Left colon (tissue), 2 donors: ENCODE data around the gene MFSD11. TPM values are rescaled to one million over a fixed set of nuclear protein-coding genes. Genes with fewer than 3 reads are reported as not detected.
"Not testable (repeated sequence)": the region's sequence is repeated elsewhere in the genome, so short reads cannot be mapped to it uniquely, and the experiment has no call there.

ENCODE experiments used
- ATAC-seq: fragments of 200-7000 bp; cut with Tn5 transposase; one replicate; pipeline ENCODE4 v1.9.1; 2020; ENCODE audit warnings: mild to moderate bottlenecking, moderate library complexity
- DNase-seq, 2 donors: peaks; one replicate each; pipeline ENCODE4 v3.0.0-alpha.2; 2020
- intact Hi-C, 2 donors: fragments of 100-400 bp; cut with DNase I in 1 of 2; cut with micrococcal nuclease in 1 of 2; formaldehyde crosslinking; loops; one replicate each; pipeline versions ENCODE4 v1.11.2 to v1.14.0; 2022; cut with DNase I, micrococcal nuclease
- total RNA-seq, 2 donors: library from RNA; stranded (reverse); fragmentation: NEBNext Ultra II Directional; extraction: Animal tissue kit (Norgen Biotek cat#: 25700); gene quantifications; one replicate each; pipeline ENCODE4 v1.2.1, GENCODE V29; 2021
- donor health status: DM: no; HTN: no; CAD: no.
- donor health status: DM: yes; HTN: yes; CAD: no.

Gene MFSD11
- total RNA-seq, 2 donors from 2014 or later = 39.1 to 43.0 TPM

DNA sequence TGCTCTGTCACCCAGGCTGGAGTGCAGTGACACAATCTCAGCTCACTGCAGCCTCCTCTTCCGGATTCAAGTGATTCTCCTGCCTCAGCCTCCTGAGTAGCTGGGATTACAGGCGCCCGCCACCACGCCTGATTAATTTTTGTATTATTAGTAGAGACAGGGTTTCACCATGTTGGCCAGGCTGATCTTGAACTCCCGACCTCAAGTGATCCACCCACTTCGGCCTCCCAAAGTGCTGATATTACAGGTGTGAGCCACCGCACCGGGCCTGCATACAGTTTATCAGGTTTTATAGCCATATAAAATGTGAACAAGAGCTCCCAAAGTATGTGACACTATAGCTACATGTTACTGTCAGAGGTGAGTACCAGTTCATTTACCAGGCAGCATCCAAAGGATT lies 14.9 kb upstream of the MFSD11 start:
- ATAC-seq, intact Hi-C loops, DNase-seq: not testable (repeated sequence)

DNA sequence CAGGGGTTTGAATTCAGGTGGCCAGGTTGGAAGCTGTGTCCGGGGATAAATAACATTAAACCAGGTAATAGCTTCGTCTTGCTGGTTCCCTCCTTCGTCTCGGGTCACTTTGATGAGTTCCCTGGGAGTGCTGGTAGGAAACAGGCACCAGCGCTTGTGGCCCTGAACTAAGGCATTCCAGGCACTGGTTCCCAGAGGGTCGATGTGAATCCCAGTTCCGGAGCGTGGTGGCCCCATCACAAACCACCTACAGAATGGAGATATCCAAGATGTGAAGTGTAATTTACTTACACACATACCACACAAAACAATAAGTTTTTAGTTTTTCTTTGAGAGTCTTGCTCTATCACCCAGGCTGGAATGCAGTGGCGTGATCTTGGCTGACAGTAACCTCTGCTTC lies 14.1 kb upstream of the MFSD11 start:
- intact Hi-C loops = no loop called here
- ATAC-seq = no peak
- DNase-seq = no peak

DNA sequence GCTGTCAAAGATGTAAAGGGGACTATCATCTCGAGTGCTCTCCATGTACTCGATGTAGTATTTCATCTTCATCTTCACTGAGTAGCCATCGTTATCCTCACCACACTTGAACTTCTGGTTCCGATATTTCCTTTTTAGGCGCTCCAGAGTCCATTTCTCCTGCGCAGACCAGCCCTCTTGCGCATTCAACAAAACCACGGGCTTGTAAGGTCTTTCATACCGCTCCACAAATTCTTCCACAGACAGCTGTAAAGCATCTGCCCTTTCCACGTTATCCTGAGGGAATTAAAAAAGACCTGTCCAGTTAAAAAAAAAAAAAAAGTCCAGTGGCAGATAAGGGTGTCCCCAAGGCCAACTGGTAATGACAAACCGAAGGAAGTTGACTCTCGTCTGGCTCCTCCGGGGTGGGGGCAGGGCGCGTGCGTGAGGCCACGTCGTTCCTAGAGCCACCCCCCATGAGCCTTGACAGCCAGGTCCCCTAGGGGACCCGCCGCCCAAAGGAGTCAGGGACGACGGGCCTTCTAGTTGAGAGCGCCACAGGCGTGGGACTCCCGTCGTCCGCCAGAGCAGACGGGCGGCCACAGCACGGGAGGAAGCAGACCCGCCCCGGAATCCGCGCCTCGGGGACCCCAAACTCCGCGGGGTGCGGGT lies 12.2 kb upstream of the MFSD11 start:
- DNase-seq (peak; percentile 87 to 89), ATAC-seq (peak; percentile 57)
- intact Hi-C loops = no loop called here

DNA sequence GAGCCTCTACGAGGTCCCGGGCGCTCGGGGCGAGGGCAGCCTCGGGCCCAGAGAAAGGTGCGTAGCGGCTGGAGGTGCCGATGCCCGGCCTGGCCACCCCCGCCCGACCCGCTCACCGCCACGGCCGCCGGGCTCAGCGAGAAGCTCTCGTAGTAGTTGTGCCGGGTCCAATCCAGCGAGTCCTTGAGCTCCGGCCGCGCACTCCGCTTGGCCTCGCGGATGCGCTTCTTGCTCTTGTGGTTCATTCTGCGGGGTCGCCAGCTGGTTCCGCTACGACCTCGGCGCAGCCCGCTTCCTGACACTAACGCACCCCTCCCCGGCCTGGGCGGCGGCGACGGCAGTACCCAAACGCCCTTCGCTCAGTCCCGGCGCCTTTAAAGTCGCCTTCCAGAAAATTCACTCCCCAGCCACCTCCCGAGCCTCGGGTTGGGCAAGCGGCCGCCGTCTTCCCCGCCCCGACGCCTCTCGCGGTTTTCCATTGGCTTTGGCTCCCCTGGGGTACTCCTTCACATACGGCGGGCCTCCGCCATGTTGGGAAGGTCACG lies 11.6 kb upstream of the MFSD11 start, which contains the start of gene JMJD6:
TSS of gene JMJD6 (minus strand) at position 376 of the 545 bp plus-strand sequence. CDS start at position 245, 131 bp downstream.
- intact Hi-C loops = no loop called here
- ATAC-seq (peak; percentile 86), DNase-seq (peak; percentile 96 to 98)

DNA sequence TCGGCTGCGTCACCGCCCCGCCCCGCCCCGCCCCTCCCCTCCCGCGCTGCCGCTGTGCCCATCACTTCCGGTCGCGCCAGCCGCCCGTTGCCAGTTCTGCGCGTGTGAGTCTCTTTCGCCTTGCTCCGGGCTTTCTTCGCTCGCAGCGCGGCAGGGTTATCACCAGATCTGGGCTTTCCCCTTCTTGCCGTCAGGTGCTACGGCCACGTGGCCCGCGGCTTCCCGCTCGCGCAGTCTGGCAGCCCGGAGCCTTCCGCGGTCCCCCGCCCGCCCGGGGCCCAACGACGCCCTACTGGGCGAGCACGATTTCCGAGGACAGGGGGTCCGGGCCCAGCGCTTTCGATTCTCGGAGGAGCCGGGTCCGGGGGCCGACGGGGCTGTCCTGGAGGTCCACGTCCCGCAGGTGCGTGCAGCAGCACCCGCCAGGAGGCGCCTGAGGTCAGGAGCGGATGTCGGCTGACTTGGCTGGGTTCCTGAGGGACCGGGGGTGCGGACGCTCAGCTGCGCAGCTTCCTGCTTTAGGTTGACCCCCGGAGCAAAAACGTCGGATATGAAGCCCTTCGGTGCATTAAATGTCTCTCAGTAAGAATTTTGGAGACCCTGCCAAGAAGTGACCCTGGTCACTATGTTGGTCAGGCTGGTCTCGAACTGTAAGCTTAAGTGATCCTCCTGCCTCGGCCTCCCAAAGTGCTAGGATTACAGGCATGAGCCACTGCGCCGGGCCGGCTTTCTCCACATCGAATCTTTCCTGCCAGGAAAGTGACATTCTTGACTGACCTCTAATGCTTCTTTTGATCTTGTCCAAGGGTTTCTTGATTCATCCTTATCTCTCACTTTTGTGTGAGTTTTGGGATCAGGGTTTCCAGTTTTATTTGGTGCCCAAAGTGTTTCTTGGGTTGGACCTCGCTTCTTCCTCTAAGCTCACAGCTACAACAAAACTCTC lies 10.9 kb upstream of the MFSD11 start, which contains the start of gene METTL23:
TSS of gene METTL23 (plus strand) at position 64 of the 943 bp plus-strand sequence. CDS start 2,872 bp downstream, outside the sequence.
- peak; percentile 64 for ATAC-seq
- intact Hi-C loops = no loop called here
- DNase-seq = peak; percentile 87 to 94

DNA sequence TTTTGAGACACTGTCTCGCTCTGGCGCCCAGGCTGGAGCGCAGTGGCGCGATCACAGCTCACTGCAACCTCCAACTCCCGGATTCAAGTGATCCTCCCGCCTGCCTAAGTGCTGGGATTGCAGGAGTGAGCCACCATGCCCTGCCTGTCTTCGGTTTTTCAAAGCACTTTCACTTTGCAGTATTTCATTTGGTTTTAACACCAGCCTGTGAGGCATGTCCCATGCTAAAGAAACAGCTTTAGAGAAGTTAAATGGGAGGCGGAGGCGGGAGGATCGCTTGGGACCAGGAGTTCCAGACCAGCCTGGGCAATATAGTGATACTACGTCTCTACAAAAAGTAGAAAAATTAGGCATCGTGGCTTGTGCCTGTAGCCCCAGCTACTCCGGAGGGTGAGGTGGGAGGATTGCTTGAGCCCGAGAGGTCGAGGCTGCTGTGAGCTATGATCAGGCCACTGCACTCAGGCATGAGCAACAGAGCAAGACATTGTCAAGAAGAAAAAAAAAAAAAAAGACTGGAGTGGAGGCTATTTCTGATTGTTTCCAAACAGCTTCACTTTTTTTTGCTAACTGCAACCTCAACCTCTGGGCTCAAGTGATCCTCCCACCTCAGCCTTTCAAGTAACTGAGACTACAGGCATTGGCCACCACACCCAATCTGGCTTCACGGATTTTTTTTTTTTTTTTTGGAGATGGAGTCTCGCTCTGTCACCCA lies 10.0 kb upstream of the MFSD11 start:
- ATAC-seq (no peak), DNase-seq (peak in 1 of 2 donors; percentile 38)
- intact Hi-C loops = no loop called here

DNA sequence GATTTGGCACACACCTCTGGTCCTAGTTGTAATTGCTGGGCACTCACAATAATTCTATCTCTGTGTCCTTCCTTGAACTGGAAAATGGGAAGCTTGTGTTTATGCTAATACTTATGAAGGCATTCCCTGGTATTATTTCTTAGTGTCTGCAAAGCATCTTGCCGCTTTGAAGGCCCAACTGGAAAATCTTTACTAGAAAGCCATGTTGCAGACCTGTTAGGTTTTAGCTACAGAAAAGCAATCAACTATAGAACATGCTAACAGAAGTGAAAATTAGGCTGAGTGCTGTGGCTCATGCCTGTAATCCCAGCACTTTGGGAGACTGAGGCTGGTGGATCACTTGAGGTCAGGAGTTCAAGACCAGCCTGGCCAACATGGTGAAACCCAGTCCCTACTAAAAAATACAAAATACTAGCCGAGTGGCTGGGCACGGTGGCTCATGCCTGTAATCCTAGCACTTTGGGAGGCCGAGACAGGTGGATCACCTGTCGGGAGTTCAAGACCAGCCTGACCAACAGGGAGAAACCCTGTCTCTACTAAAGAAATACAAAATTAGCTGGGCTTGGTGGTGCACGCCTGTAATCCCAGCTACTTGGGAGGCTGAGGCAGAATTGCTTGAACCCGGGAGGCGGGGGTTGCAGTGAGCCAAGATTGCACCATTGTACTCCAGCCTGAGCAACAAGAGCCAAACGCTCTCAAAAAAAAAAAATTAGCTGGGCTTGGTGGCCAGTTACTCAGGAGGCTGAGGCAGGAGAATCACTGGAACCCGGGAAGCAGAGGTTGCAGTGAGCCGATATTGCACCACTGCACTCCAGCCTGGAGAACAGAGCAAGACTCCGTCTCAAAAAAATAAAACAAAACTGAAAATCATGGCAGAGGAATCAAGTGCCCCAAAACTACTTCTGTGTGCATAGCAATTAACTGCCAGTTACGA lies 5.9 kb upstream of the MFSD11 start:
- ATAC-seq, DNase-seq, intact Hi-C loops: not testable (repeated sequence)

DNA sequence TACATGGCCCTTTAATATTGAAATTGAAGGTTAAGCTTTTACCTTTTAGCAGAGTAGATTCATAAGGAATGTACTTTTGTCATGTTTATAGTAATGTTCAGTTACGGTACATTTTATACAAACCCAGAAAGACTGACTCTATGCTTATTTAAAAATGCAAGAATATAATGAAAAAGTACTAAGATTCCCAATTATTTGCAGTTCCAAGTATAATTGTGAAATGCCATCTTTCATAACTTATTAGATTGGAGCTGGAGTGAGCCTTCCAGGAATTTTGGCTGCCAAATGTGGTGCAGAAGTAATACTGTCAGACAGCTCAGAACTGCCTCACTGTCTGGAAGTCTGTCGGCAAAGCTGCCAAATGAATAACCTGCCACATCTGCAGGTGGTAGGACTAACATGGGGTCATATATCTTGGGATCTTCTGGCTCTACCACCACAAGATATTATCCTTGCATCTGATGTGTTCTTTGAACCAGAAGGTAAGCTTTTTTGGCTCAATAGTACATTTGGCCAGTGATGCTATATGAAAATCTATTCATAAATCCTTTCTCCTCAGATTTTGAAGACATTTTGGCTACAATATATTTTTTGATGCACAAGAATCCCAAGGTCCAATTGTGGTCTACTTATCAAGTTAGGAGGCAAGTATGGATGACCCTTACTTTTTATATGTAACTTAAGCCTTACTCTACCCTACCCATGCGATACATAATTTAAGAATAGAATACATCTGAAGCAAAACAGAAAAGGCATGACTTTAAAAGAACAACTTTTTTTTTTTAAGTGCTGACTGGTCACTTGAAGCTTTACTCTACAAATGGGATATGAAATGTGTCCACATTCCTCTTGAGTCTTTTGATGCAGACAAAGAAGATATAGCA lies 4.9 kb upstream of the MFSD11 start:
- ATAC-seq (no peak), DNase-seq (no peak)
- intact Hi-C loops = no loop called here

DNA sequence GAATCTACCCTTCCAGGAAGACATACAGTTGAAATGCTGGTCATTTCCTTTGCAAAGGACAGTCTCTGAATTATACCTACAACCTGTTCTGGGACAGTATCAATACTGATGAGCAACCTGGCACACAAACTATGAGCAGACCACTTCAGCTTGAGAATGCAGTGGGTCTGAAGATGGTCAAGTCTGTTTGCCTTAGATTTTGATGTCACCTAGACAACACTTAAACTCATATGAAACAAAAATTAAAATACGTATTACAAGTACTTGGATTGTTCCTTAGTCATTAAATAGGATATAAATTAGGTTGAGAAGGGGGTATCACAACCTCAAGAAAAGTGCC lies 4.3 kb upstream of the MFSD11 start:
- no peak for ATAC-seq
- intact Hi-C loops = no loop called here
- no peak for DNase-seq

DNA sequence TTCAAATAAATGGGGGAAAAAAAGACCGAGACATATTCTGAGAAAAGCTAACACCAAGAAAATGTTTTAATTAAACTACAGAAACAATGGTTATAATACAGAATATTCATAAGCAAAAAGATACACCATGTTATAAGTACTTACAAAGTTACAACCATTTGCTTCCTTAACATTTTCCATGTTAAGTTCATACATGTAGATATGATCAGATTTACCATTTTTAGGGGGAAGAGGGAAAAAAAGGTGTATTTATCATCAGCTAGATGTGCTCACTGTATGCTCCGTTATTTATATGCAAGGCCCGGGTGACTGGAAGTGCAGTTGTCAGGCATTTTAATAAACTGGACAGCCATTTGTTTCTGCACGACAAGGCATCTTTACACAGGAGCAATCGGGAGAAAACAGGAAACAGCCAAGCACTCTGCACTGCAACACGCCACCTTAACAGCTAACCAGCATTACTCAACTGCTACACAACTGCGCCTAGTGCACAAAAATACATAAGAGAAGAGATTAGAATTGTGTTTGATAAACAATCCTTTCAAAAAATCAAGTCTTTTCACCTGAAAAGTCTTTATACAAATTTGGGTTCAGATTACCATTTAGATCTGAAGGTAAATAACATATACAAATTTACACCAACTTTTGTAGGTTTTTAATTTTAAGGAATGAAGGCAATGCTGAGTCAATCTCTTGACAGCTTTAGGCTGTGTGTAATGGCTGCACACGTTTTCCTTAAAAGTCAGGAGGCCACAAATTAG lies 3.7 kb upstream of the MFSD11 start:
- ATAC-seq (no peak), DNase-seq (no peak)

DNA sequence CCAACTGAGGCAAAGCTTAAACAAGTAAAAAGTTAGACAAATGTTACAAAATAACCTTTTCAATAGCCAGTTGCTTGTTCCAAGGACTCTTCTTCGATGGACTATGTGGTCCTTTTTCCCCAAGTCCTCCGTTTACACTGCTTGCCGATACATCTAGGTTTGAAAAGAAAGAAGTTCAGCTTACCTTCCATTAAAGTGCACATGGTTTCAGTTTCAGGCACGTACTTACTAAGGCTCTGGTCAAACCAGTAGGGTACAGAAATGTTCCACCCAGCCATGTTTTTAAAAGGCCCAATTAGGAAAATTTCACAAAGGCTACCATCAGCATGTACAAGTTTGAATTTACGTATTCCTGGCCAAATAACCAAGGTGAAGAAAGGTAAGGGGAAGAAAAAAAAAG lies 2.9 kb upstream of the MFSD11 start:
- intact Hi-C loops = no loop called here
- no peak for DNase-seq
- ATAC-seq = no peak

More for the DNA sequence above, 3.7 kb upstream of the MFSD11 start:
- intact Hi-C loops = no loop called here

DNA sequence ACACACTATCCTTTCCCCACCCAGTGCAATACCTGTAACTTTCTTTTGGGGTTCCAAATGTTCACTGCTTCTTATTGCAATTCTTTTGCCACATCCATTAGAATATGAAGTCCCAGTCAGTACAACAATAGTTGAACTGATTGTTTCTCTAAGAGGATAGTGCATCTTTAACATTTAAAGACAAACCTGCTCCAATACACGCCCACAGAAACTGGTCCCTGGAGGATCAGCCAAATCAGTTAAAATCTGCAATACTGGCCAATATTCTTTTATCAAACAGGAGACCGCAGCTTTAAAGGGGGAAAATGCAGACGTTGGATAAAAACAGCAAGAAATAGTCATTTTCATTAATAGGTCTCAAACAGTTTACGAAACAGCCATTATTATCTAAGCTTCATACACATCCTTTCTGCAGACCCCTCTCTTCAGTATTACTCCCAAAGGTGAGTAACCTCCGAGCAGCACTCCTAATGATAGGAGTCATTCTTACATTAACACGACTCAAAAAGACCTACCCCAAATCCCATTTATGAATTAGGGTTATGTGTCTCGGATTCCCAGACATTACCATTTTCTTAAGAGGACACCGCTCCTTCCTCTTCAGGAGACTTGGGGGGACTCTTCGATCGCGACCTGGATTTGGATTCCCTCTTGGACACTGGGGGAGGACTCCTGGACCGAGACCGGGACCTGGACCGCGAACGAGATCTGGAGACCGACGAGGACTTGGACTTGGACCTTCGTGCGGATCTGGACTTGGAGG lies 2.2 kb upstream of the MFSD11 start:
- DNase-seq (no peak), ATAC-seq (no peak)
- intact Hi-C loops = no loop called here

DNA sequence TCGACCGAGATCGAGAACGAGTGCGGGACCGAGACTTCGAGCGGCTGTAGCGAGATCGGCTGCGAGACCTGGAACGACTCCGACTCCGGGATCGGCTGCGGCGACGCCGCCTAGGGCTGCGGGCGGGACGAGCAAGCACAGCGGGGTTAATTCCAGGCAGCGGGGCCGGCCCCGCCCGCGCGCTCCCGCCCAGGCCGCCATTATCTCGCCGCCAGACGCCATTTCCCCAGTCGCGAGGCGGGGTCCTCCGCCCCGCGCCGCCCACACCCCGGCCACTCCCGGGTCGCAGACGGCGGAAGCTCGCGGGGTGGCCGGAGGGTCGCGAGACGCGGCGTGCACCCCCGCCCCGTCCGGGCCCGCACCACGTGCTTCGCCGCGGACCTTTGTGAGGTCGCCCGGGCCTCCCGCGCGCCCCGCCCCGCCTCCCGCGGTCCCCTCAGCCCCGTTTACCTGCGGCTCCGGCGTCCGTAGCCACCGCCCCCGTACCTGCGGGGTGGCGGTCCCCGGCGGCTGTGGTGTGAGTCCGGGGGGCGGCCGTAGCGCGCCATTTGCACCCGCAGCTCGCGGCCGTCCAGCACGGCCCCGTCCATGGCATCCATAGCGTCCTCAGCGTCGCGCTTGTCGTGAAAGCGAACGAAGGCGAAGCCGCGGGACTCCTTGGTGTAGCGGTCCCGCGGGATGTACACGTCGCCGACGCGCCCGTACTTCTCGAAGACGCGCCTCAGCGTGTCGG lies 1.4 kb upstream of the MFSD11 start:
- intact Hi-C loops = no loop called here
- DNase-seq = peak; percentile 77 to 88
- ATAC-seq = peak; percentile 53

DNA sequence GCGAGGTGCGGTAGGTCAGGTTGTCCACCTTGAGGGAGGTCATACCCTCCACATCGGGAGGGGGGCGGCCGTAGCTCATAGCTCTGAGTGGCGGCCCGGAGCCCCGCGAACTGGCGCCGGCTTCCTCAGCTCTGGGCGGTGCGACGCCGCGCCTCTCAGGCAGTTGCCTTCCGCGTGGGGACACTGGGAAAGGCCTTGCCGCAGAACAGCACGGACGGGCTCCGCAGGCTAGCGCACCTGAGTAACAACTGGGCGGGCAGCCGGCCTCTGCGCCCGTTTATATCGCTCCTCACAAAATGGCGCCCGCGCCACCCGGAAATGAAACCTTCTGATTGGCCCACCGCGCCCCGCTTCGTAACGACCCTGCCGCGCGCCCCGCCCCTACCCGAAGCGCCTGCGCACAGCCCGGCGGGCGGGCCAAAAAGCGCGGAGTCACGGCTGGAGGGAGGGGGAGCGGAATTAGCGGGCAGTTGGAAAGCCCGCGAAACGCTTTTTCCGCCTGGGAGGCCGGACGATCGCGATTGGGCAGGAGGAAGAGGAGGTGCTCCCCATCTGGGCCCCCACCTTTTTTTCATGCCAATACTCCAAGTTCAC lies 740 bp upstream of the MFSD11 start, which contains the start of gene SRSF2:
TSS of gene SRSF2 (minus strand) at position 250 of the 594 bp plus-strand sequence. CDS start at position 79, 171 bp downstream.
- ATAC-seq (peak; percentile 80), DNase-seq (peak; percentile 98)
- intact Hi-C loops = no loop called here
